BE2C (cell line): ENCODE data around the gene SORBS1.

ENCODE experiments used
- DNase-seq: peaks from one replicate; pipeline ENCODE4 v3.0.0-alpha.2; 2020
- H3K27me3 ChIP-seq: fragments of 250-450 bp; sonication (Bioruptor Pico); 2 replicates; pipeline ENCODE4 v1.5.1; 2020; ENCODE audit warnings: mild to moderate bottlenecking
- H3K36me3 ChIP-seq: fragments of 250-450 bp; sonication (Bioruptor Pico); 2 replicates; pipeline ENCODE4 v1.5.1; 2020; ENCODE audit warnings: mild to moderate bottlenecking
- H3K4me1 ChIP-seq: fragments of 250-450 bp; sonication (Bioruptor Pico); 2 replicates; pipeline ENCODE4 v1.5.1; 2020
- H3K4me3 ChIP-seq: 2 replicates; pipeline ENCODE4 v1.5.1; 2011; ENCODE audit warnings: low read depth, low read length
- H3K9me3 ChIP-seq: fragments of 250-450 bp; sonication (Bioruptor Pico); 2 replicates; pipeline ENCODE4 v1.5.1; 2020
- CTCF ChIP-seq: IDR thresholded peaks from 2 replicates; pipeline ENCODE4 v1.5.1; 2012; ENCODE audit warnings: mild to moderate bottlenecking, low read depth, low read length

SORBS1 gene

GRCh38 chr10:95466436-95466835 is 94.7 kb downstream of the SORBS1 start:
- Histone ChIP-seq H3K9me3 (no peaks in the 10 kb centered on the region), H3K4me1 (no peaks in the 10 kb centered on the region), H3K36me3 (no peaks in the 10 kb centered on the region), H3K4me3 (no peak overlapping the region), H3K27me3 (no peaks in the 10 kb centered on the region)
- no peak for TF ChIP-seq CTCF
- no peak for DNase-seq

- Histone ChIP-seq H3K4me3 (no peak overlapping the region), H3K27me3 (no peaks in the 10 kb centered on the region; the same call in 1 of the 2 replicates), H3K36me3 (no peaks in the 10 kb centered on the region), H3K9me3 (no peaks in the 10 kb centered on the region), H3K4me1 (no peaks in the 10 kb centered on the region)
- TF ChIP-seq CTCF: no peak
- no peak for DNase-seq
Observed at GRCh38 chr10:95464280-95464679, 96.9 kb downstream of the SORBS1 start.

GRCh38 chr10:95462740-95463667 is 98.2 kb downstream of the SORBS1 start:
- no peaks in the 10 kb centered on the region for H3K9me3 ChIP-seq

GRCh38 chr10:95461611-95462010 is 99.6 kb downstream of the SORBS1 start:
- H3K27me3 ChIP-seq: no peaks in the 10 kb centered on the region; the same call in 1 of the 2 replicates
- no peak overlapping the region for H3K4me3 ChIP-seq
- DNase-seq: no peak
- H3K36me3 ChIP-seq: no peaks in the 10 kb centered on the region
- no peaks in the 10 kb centered on the region for H3K9me3 ChIP-seq
- no peak for TF ChIP-seq CTCF
- no peaks in the 10 kb centered on the region for H3K4me1 ChIP-seq

More at GRCh38 chr10:95462740-95463667, 98.2 kb downstream of the SORBS1 start:
- DNase-seq: no peak
- H3K4me3 ChIP-seq: no peak overlapping the region
- H3K36me3 ChIP-seq: no peaks in the 10 kb centered on the region
- H3K4me1 ChIP-seq: no peaks in the 10 kb centered on the region
- no peak for TF ChIP-seq CTCF
- H3K27me3 ChIP-seq: no peaks in the 10 kb centered on the region; the same call in 1 of the 2 replicates

GRCh38 chr10:95459446-95460045 is 101.6 kb downstream of the SORBS1 start:
- Histone ChIP-seq H3K4me1 (no peaks in the 10 kb centered on the region), H3K4me3 (no peak overlapping the region), H3K9me3 (no peaks in the 10 kb centered on the region), H3K36me3 (no peaks in the 10 kb centered on the region), H3K27me3 (no peaks in the 10 kb centered on the region; the same call in 1 of the 2 replicates)
- no peak for TF ChIP-seq CTCF
- no peak for DNase-seq

- Histone ChIP-seq H3K36me3 (no peaks in the 10 kb centered on the region), H3K9me3 (no peaks in the 10 kb centered on the region), H3K4me3 (no peak overlapping the region), H3K27me3 (no peaks in the 10 kb centered on the region; the same call in 1 of the 2 replicates), H3K4me1 (no peaks in the 10 kb centered on the region)
- DNase-seq: no peak
- no peak for TF ChIP-seq CTCF
Observed at GRCh38 chr10:95458871-95459270, 102.3 kb downstream of the SORBS1 start.
